ENCODE data around the gene CCDC24. TPM values are rescaled to one million over a fixed set of nuclear protein-coding genes. Genes with fewer than 3 reads are reported as not detected.

The CCDC24 gene
- total and polyA plus RNA-seq, 2 of the 13 experiments (the other 11 are each of a cell fraction or from before 2014, with no cell fraction given), result 1.4 to 2.9 TPM

DNA sequence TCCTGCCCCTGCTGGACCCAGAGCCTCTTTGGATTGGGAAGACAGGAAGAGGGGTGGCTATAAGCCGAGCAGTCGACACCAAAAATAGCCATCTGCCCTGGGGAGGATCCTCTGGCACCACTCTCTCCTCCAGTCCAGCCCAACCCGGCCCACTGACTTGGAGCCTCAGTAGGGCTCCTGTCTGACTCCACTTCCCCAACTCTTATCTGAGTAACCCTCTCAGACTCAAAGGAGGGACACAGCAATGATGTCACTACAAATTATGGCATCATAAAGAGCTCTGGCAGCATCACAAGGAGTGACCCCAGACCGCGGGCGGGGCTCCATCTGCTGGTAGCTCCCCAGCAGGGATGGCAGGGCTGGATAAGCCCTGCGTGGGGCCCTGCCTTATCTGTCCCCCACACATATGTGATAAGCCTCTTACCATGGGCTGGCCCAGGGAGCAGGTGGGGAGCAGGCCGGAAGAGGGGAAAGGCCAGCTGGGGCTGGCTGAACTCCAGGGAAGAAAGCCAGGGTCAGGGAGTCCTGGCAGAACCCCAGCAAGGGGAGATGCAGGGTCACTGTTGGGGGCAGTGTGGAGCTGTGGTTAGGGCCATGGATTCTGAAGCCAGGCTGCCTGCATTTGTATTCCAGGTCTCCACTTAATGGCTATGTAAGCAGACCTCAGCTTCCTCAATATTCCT is 44.5 kb downstream of the CCDC24 start (continued):
- no peak for TF ChIP-seq ZNF383 (CRISPR knock-in tag; IDR thresholded peaks at IDR 0.05; ENCODE audit: borderline replicate concordance)
- no peak for TF ChIP-seq BHLHE40 (IDR thresholded peaks at IDR 0.05; ENCODE audit: low read length)
- TF ChIP-seq ZBTB21 (CRISPR knock-in tag; IDR thresholded peaks at IDR 0.05), result peak; percentile 86; the same call in 1 of the 2 replicates
- TF ChIP-seq RNF2 (conservative IDR thresholded peaks at IDR 0.05; ENCODE audit: low read depth), result no peak
- TF ChIP-seq, protein P1, sequence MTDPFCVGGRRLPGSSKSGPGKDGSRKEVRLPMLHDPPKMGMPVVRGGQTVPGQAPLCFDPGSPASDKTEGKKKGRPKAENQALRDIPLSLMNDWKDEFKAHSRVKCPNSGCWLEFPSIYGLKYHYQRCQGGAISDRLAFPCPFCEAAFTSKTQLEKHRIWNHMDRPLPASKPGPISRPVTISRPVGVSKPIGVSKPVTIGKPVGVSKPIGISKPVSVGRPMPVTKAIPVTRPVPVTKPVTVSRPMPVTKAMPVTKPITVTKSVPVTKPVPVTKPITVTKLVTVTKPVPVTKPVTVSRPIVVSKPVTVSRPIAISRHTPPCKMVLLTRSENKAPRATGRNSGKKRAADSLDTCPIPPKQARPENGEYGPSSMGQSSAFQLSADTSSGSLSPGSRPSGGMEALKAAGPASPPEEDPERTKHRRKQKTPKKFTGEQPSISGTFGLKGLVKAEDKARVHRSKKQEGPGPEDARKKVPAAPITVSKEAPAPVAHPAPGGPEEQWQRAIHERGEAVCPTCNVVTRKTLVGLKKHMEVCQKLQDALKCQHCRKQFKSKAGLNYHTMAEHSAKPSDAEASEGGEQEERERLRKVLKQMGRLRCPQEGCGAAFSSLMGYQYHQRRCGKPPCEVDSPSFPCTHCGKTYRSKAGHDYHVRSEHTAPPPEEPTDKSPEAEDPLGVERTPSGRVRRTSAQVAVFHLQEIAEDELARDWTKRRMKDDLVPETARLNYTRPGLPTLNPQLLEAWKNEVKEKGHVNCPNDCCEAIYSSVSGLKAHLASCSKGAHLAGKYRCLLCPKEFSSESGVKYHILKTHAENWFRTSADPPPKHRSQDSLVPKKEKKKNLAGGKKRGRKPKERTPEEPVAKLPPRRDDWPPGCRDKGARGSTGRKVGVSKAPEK (CRISPR knock-in tag; IDR thresholded peaks at IDR 0.05; ENCODE audit: borderline replicate concordance), result no peak
- no peak for TF ChIP-seq HOXA9 (CRISPR knock-in tag; IDR thresholded peaks at IDR 0.05; ENCODE audit: borderline replicate concordance)
- no peak for TF ChIP-seq HNRNPLL (IDR thresholded peaks at IDR 0.05; ENCODE audit: low read depth, low read length, poor library complexity, severe bottlenecking)
- TF ChIP-seq, protein P2, sequence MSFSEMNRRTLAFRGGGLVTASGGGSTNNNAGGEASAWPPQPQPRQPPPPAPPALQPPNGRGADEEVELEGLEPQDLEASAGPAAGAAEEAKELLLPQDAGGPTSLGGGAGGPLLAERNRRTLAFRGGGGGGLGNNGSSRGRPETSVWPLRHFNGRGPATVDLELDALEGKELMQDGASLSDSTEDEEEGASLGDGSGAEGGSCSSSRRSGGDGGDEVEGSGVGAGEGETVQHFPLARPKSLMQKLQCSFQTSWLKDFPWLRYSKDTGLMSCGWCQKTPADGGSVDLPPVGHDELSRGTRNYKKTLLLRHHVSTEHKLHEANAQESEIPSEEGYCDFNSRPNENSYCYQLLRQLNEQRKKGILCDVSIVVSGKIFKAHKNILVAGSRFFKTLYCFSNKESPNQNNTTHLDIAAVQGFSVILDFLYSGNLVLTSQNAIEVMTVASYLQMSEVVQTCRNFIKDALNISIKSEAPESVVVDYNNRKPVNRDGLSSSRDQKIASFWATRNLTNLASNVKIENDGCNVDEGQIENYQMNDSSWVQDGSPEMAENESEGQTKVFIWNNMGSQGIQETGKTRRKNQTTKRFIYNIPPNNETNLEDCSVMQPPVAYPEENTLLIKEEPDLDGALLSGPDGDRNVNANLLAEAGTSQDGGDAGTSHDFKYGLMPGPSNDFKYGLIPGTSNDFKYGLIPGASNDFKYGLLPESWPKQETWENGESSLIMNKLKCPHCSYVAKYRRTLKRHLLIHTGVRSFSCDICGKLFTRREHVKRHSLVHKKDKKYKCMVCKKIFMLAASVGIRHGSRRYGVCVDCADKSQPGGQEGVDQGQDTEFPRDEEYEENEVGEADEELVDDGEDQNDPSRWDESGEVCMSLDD (CRISPR knock-in tag; IDR thresholded peaks at IDR 0.05; ENCODE audit: borderline replicate concordance), result peak; percentile 40; the same call in 1 of the 2 replicates

Measured in HepG2 (cell line).